ENCODE results near the gene POLR1H. TPM values are rescaled to one million over a fixed set of nuclear protein-coding genes. Genes with fewer than 3 reads are reported as not detected.

The POLR1H gene
- polyA plus RNA-seq, 2 donors = 22.6 to 48.0 TPM

DNA sequence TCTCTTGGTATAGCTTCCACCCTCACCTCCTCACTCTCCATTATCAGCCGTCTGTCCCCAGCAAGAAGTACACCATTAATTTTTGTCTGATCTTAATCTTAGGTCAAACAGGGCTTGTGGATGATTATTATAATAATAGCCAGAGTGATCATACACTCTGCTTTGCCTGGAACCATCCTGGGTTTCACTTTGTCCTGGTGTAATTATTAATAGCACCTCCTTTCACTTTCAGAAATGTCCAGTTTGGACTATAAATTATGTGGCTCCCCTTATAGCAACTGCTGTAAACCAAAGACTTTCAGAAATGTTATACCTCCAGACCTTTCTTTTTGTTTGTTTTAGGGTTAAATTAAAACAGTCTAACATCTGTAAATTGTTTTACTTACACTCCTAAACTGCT, 52.8 kb downstream of the POLR1H start:
- no peaks in the 10 kb centered on the region for H3K27me3 ChIP-seq (ENCODE audit: control insufficient read depth in 1 of 2, insufficient read depth in 2 of 2, low read length in 2 of 2)
- 39 to 46% methylated on average over 1 of the region's 1 CpG for WGBS, 2 donors
- H3K4me1 ChIP-seq (ENCODE audit: control insufficient read depth in 2 of 2, insufficient read depth in 2 of 2, low read length in 1 of 2) = no peaks in the 10 kb centered on the region
- H3K4me3 ChIP-seq (ENCODE audit: low read depth in 1 of 2, low read length in 2 of 2) = no peak overlapping the region
- no peak overlapping the region for H3K27ac ChIP-seq (ENCODE audit: low read depth in 2 of 2, low read length in 1 of 2)
- H3K9me3 ChIP-seq (ENCODE audit: control insufficient read depth in 2 of 2, insufficient read depth in 1 of 2, low read depth in 1 of 2, low read length in 1 of 2) = no peaks in the 10 kb centered on the region
- H3K36me3 ChIP-seq (ENCODE audit: control insufficient read depth in 2 of 2, insufficient read depth in 2 of 2, low read length in 1 of 2) = no peaks in the 10 kb centered on the region

Other genes with a start within 250 kb of the POLR1H start
- gene HLA-G, start 233.4 kb upstream of the POLR1H start, polyA plus RNA-seq = under 1 TPM; 0.07 to 0.12 TPM
- gene HLA-A, start 118.7 kb upstream of the POLR1H start, polyA plus RNA-seq = 100 to 1,000 TPM; 197 to 259 TPM
- gene PPP1R11, start 5.9 kb downstream of the POLR1H start, polyA plus RNA-seq = 10 to 100 TPM; 41.0 to 54.8 TPM
- 10 to 100 TPM; 11.8 to 15.6 TPM for gene RNF39, start 14.5 kb downstream of the POLR1H start, polyA plus RNA-seq
- gene TRIM31, start 51.8 kb downstream of the POLR1H start, polyA plus RNA-seq = under 1 TPM; 0.11 to 0.22 TPM
- under 1 TPM in 1 of 2 donors, not detected in 1; 0.02 TPM for gene TRIM40, start 74.9 kb downstream of the POLR1H start, polyA plus RNA-seq
- not detected for gene TRIM10, start 99.9 kb downstream of the POLR1H start, polyA plus RNA-seq
- gene TRIM15, start 102.3 kb downstream of the POLR1H start, polyA plus RNA-seq = not detected
- gene TRIM26, start 152.1 kb downstream of the POLR1H start, polyA plus RNA-seq = 10 to 100 TPM; 33.3 to 40.2 TPM

All from esophagus (tissue), 2 donors.